ENCODE data around the gene ADD3.

Gene ADD3

DNA sequence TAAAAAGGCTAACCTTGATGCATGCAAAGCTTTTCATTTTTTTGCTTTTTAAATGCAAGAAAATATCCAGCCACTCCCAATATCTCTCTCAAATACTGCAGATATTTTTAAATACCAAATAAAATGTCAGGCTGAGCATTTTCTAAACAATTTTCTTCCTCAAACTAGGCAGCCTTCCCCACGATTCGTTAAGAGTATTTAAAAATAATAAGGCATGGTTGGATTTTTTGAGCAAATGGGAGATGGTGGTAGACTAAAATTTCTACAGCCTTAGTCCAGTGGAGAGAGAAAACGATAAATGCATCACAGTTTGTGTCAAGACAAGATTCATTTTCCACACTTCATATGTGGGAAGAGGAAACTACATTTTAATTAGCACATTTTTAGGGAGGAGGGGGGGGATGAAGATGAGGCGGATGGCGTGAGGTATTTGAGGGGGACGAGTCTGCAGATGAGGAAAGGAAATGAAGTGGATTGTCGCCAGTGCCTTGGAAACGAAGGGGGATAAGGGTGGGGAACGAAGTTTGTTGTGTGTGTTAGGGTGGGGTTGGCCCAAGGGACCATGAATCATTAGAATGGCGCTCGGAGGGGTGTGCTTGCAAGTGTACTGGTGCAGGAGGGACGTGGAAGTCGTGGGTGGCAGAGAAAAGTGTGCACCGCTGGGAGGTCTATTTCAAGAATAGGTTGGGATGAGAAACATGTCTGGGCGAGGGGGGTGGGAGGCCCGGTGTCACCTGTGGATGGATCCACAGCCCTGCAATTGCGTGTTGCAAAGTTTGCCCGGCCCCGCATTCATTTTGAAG is 1.2 kb upstream of the ADD3 start:
- TF ChIP-seq BHLHE40 (IDR thresholded peaks at IDR 0.05; ENCODE audit: borderline replicate concordance) (no peak), FOXA1 (IDR thresholded peaks at IDR 0.05) (no peak)
- TF ChIP-seq, protein P1, sequence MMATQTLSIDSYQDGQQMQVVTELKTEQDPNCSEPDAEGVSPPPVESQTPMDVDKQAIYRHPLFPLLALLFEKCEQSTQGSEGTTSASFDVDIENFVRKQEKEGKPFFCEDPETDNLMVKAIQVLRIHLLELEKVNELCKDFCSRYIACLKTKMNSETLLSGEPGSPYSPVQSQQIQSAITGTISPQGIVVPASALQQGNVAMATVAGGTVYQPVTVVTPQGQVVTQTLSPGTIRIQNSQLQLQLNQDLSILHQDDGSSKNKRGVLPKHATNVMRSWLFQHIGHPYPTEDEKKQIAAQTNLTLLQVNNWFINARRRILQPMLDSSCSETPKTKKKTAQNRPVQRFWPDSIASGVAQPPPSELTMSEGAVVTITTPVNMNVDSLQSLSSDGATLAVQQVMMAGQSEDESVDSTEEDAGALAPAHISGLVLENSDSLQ (IDR thresholded peaks at IDR 0.05) = peak; percentile 11; the same call in 1 of the 2 replicates
- POLR2A ChIA-PET = interaction anchor here (1.1 to 1.5 kb wide), 6 partner anchors 7 to 300 kb away, joined by 3 to 13 read pairs (median 4); no protein-coding TSS in a partner anchor
- CTCF ChIA-PET = interaction anchor here (0.8 to 1.6 kb wide), 4 partner anchors 8 to 122 kb away, joined by 3 to 7 read pairs (median 3); no protein-coding TSS in a partner anchor
- DNase-seq (ENCODE audit: extremely low spot score) = no peak

- CTCF ChIA-PET = interaction anchor here (1.2 to 1.6 kb wide), 3 partner anchors 26 to 123 kb away, joined by 3 to 7 read pairs (median 3); no protein-coding TSS in a partner anchor
- peak; percentile 46 for DNase-seq (ENCODE audit: extremely low spot score)
These were observed 553 bp upstream of the ADD3 start for GRCh38 chr10:110007161-110007700.

DNA sequence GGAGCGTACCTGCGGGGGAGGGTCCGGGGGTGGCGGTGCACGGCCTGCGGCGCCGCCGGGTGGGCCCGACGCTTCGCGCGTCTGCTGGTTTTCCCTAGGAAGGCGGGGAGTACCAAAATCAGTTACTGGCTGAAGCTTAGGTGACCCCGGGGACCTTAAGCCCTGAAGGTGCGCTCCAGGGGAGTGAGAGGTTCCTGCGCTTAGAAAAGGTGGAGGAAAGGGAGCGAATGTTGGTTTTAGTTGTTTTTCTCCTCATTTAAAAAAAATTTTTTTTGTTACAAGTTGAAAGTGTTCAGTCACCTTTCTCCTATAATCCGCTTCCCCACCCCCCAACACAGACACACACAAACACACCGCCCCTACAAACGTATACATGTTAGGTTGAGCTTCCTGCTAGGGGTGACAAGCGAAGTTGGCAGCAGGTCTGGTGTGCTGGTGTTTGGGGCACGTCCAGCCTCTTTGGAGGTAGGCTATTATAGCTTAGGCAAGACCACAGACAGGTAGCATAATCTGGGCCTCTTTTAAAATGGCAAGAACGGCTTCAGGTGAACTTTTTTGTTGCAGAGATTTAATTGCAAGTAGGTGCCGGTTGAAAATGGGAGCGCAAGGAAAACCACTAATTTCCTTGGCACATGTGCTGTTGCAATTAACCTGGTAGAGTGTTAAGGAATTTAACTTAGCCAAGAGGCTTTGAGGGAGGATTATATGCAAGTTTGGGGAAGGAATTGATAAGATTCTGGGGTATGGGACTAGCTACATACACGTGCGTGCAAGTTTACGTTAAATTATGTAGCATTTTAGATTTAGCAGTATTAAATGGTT is 945 bp downstream of the ADD3 start:
- ChIA-PET CTCF (no interaction called here), POLR2A (interaction anchor here (0.9 to 2.3 kb wide), 5 partner anchors 7 to 125 kb away, joined by 3 to 12 read pairs (median 3); no protein-coding TSS in a partner anchor)
- no peak for DNase-seq (ENCODE audit: extremely low spot score)
- TF ChIP-seq SP1 (IDR thresholded peaks at IDR 0.05) (no peak), CTBP1 (IDR thresholded peaks at IDR 0.05; ENCODE audit: borderline replicate concordance) (no peak), TARDBP (IDR thresholded peaks at IDR 0.05) (no peak), BHLHE40 (IDR thresholded peaks at IDR 0.05; ENCODE audit: borderline replicate concordance) (no peak)

More at GRCh38 chr10:110007161-110007700, 553 bp upstream of the ADD3 start:
- POLR2A ChIA-PET = interaction anchor here (0.8 to 2.3 kb wide), 12 partner anchors 8 to 299 kb away, joined by 3 to 13 read pairs (median 4); no protein-coding TSS in a partner anchor
- TF ChIP-seq L3MBTL2 (conservative IDR thresholded peaks at IDR 0.05) (peak; percentile 40; the same call in 1 of the 2 replicates), SUZ12 (IDR thresholded peaks at IDR 0.05) (no peak)

DNA sequence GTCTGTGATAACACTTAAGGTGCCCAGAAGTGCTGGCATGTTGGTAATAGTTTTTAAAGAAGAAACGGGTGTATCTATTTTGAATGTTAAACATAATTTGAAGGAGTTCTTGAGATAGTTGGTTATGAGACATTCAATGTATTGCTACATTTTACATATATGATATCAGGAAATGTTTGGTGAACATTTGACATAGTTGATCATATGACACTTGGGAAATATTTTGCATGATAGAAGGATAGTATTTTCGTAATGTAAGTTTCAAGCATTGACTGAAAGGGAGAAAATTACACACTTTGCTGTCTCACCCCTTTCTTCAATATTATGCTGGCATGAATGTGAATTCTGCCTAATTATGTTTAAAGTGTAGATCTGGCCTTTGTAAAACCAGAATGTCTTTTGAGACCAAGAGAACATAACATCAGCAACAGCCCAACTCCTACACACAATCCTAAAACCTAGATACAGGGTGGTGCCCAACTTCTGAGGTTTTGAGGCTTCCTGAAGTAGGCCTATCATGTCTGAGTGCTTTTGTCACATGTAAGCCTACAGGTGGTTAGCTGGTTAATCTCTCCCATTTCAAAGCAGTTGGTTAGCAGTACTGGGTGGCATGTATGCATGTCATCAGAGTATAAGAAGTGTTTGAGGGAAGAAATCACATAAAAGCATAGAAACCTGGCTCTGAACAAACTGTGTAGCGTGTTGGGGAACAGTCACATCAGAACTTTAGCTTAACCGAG is 2.1 kb downstream of the ADD3 start:
- CTCF ChIA-PET = no interaction called here
- POLR2A ChIA-PET = interaction anchor here (2.3 kb wide), 1 partner anchor 126 kb away, joined by 12 read pairs; no protein-coding TSS in a partner anchor
- TF ChIP-seq FOXA1 (IDR thresholded peaks at IDR 0.05) (no peak), BHLHE40 (IDR thresholded peaks at IDR 0.05; ENCODE audit: borderline replicate concordance) (no peak), TARDBP (IDR thresholded peaks at IDR 0.05) (no peak), HDGF (IDR thresholded peaks at IDR 0.05; ENCODE audit: borderline replicate concordance) (no peak), LEF1 (IDR thresholded peaks at IDR 0.05; ENCODE audit: borderline replicate concordance) (no peak), CTBP1 (IDR thresholded peaks at IDR 0.05; ENCODE audit: borderline replicate concordance) (no peak), L3MBTL2 (conservative IDR thresholded peaks at IDR 0.05) (no peak), NFRKB (IDR thresholded peaks at IDR 0.05) (no peak), SP1 (IDR thresholded peaks at IDR 0.05) (no peak), FOXM1 (IDR thresholded peaks at IDR 0.05; ENCODE audit: borderline replicate concordance) (no peak), ARNT (IDR thresholded peaks at IDR 0.05) (no peak)
- TF ChIP-seq, protein P1 (IDR thresholded peaks at IDR 0.05) = no peak
- DNase-seq (ENCODE audit: extremely low spot score) = no peak

DNA sequence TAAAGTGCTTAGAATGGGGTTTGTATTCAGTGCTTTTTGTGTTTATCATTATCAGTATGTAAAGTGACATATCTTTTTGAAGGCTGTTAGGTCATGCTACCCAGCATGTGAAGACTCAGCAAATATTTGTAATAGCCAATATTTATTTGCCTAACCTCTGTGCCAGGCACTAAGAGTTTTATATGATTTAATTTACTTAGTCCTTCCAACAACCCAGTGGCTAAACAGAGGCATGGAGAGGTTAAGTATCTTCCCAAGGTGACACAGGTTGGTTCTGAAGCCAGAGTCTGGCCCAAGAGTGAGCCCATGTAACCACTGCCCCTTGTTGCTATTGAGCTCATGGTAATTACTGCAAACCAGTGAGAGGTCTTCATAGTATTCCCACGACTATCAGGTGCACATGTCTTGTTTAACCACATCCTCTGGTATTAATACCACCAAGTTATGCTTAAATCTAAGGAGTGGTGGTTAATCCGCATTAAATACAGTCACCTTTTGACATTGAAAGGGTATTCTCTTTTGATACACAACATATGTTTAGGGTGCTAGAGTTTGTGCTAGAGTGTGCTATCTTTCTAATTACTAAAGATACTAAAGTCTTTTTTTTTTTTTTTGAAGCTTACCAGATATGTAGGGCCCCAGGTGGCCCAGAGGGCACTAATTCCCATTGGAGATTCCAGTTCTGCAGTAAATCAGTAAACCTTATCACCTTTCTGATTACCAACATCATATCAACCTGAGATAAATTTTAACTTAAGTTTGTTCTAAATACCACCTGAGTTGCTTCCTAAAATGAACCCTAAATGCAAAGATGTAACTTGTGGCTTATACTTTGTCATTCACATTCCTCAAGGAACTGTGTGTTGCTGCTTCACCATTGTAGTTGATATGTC is 2.9 kb downstream of the ADD3 start:
- TF ChIP-seq LEF1 (IDR thresholded peaks at IDR 0.05; ENCODE audit: borderline replicate concordance) = no peak
- no peak for TF ChIP-seq FOXA1 (IDR thresholded peaks at IDR 0.05)
- TF ChIP-seq SUZ12 (IDR thresholded peaks at IDR 0.05) = no peak
- no peak for TF ChIP-seq L3MBTL2 (conservative IDR thresholded peaks at IDR 0.05)
- no peak for TF ChIP-seq ARNT (IDR thresholded peaks at IDR 0.05)
- no peak for TF ChIP-seq ELF4 (IDR thresholded peaks at IDR 0.05)
- no peak for TF ChIP-seq TARDBP (IDR thresholded peaks at IDR 0.05)
- TF ChIP-seq FOXM1 (IDR thresholded peaks at IDR 0.05; ENCODE audit: borderline replicate concordance) = no peak
- no peak for TF ChIP-seq NFRKB (IDR thresholded peaks at IDR 0.05)
- TF ChIP-seq HDGF (IDR thresholded peaks at IDR 0.05; ENCODE audit: borderline replicate concordance) = no peak
- TF ChIP-seq SP1 (IDR thresholded peaks at IDR 0.05) = no peak
- no peak for TF ChIP-seq CTBP1 (IDR thresholded peaks at IDR 0.05; ENCODE audit: borderline replicate concordance)
- TF ChIP-seq, protein P1 (IDR thresholded peaks at IDR 0.05) = no peak
- TF ChIP-seq ZNF384 (IDR thresholded peaks at IDR 0.05) = no peak
- no peak for TF ChIP-seq BHLHE40 (IDR thresholded peaks at IDR 0.05; ENCODE audit: borderline replicate concordance)
- no peak for TF ChIP-seq FOXK2 (IDR thresholded peaks at IDR 0.05)
- CTCF ChIA-PET = no interaction called here
- no peak for DNase-seq (ENCODE audit: extremely low spot score)
- POLR2A ChIA-PET = no interaction called here
